Stomach (tissue), 9 donors: ENCODE data around the gene EEFSEC. TPM values are rescaled to one million over a fixed set of nuclear protein-coding genes. Genes with fewer than 3 reads are reported as not detected.

Experiments used
- DNase-seq, 2 donors: peaks; one replicate each; pipeline versions ENCODE4 v3.0.0 to v3.0.0-alpha.2; 2013 to 2019
- H3K27ac ChIP-seq, 5 donors: fragments of 200-600 bp in 4 of 5; sonication (generic) in 4 of 5; one replicate each; pipeline ENCODE4 v1.5.1; 2013 to 2019; ENCODE audit warnings: mild to moderate bottlenecking in 1 of 5, moderate library complexity in 1 of 5
- H3K27me3 ChIP-seq, 3 donors: fragments of 200-600 bp; sonication (generic); one replicate each; pipeline ENCODE4 v1.5.1; 2017 to 2019; ENCODE audit warnings: mixed run types in 1 of 3
- H3K36me3 ChIP-seq, 4 donors: fragments of 200-600 bp; sonication (generic); 1 replicate in 3 of 4; 2 replicates in 1 of 4; pipeline ENCODE4 v1.5.1; 2016 to 2019
- H3K4me1 ChIP-seq, 4 donors: fragments of 200-600 bp; sonication (generic); one replicate each; pipeline ENCODE4 v1.5.1; 2016 to 2019
- H3K4me3 ChIP-seq, 4 donors: fragments of 200-600 bp; sonication (generic) in 3 of 4; one replicate each; pipeline ENCODE4 v1.5.1; 2016 to 2019; ENCODE audit warnings: mild to moderate bottlenecking in 1 of 4
- H3K9me3 ChIP-seq, 4 donors: fragments of 200-600 bp; sonication (generic); one replicate each; pipeline ENCODE4 v1.5.1; 2016 to 2019
- CTCF ChIP-seq, 7 experiments: fragments of 450-650 bp in 4 of 7; fragments of 200-600 bp in 3 of 7; sonication (generic) in 3 of 7; IDR thresholded peaks; one replicate each; pipeline ENCODE4 v1.5.1; 2016 to 2019; ENCODE audit warnings: antibody characterized with exemption in 7 of 7, control low read depth in 2 of 7, mild to moderate bottlenecking in 1 of 7
- EP300 ChIP-seq: sonication (generic); formaldehyde crosslinking; IDR thresholded peaks from one replicate; pipeline ENCODE4 v1.6.1; 2017; ENCODE audit warnings: antibody characterized with exemption
- POLR2A ChIP-seq, 4 donors: fragments of 450-650 bp; IDR thresholded peaks; one replicate each; pipeline ENCODE4 v1.6.1; 2016; ENCODE audit warnings: antibody characterized with exemption in 4 of 4, control low read depth in 2 of 4, mild to moderate bottlenecking in 1 of 4, moderate library complexity in 1 of 4
- POLR2AphosphoS5 ChIP-seq, 3 donors: sonication (generic); formaldehyde crosslinking; IDR thresholded peaks; one replicate each; pipeline ENCODE4 v1.6.1; 2016; ENCODE audit warnings: antibody characterized with exemption in 3 of 3
- WGBS, 5 donors: extraction: QIAGEN DNeasy Blood & Tissue Kit in 3 of 5; methylation state at CpG; one replicate each; pipeline versions ENCODE4 v1.1.5 to v1.1.7; 2013 to 2018; 5-methylcytosine and 5-hydroxymethylcytosine counted together
- intact Hi-C: fragments of 100-400 bp; cut with DNase I; formaldehyde crosslinking; loops from one replicate; pipeline ENCODE4 v1.15.1; 2023; ENCODE audit warnings: low total_unique reads
- polyA plus RNA-seq, 3 donors: library from polyadenylated mRNA; stranded (reverse); fragments of 200-250 nt; gene quantifications; one replicate each; pipeline ENCODE4 v1.2.3, GENCODE V29; 2013
- total RNA-seq, 5 donors: library from RNA; depleted of rRNA; stranded (reverse); fragments of >200 nt; gene quantifications; one replicate each; pipeline versions ENCODE4 v1.1.0 to v1.2.3, GENCODE V29; 2014 to 2016
- donor health status: healthy with polysubstance abuse.
- donor health status: Bipolar disorder and iron deficiency.
- donor health status: healthy.

The EEFSEC gene
- total and polyA plus RNA-seq, 8 donors = 5.0 to 39.1 (median 13.2) TPM

- peaks cover 0 to 23% (median 19%) of the 10 kb centered on the region in 4 donors for H3K36me3 ChIP-seq
- H3K27me3 ChIP-seq = no peaks in the 10 kb centered on the region
- H3K4me1 ChIP-seq = no peaks in the 10 kb centered on the region
- DNase-seq = no peak
- no peak overlapping the region for H3K27ac ChIP-seq
- H3K9me3 ChIP-seq = no peaks in the 10 kb centered on the region
- intact Hi-C loops = no loop called here
- no peak overlapping the region for H3K4me3 ChIP-seq
- no peak for TF ChIP-seq CTCF (IDR thresholded peaks at IDR 0.05)
- TF ChIP-seq EP300 = no peak
- no peak for TF ChIP-seq POLR2A (IDR thresholded peaks at IDR 0.05)
- no peak for TF ChIP-seq POLR2AphosphoS5 (IDR thresholded peaks at IDR 0.05)
- WGBS, 5 donors = 75 to 94% (median 83%) methylated on average over 11 of the region's 11 CpGs
Measured at GRCh38 chr3:128243602-128244504, 90.6 kb downstream of the EEFSEC start.

GRCh38 chr3:128245460-128245859, 92.2 kb downstream of the EEFSEC start:
- 65 to 96% (median 81%) methylated on average over 5 of the region's 5 CpGs for WGBS, 5 donors
- H3K36me3 ChIP-seq = peaks cover 0 to 31% (median 19%) of the 10 kb centered on the region in 4 donors
- no peaks in the 10 kb centered on the region for H3K9me3 ChIP-seq
- no peak for DNase-seq
- no peak overlapping the region for H3K27ac ChIP-seq
- H3K4me1 ChIP-seq = no peaks in the 10 kb centered on the region
- H3K27me3 ChIP-seq = no peaks in the 10 kb centered on the region
- intact Hi-C loops = no loop called here
- TF ChIP-seq EP300 (no peak), POLR2A (IDR thresholded peaks at IDR 0.05) (no peak), POLR2AphosphoS5 (IDR thresholded peaks at IDR 0.05) (no peak), CTCF (IDR thresholded peaks at IDR 0.05) (no peak)
- H3K4me3 ChIP-seq = no peak overlapping the region

GRCh38 chr3:128247666-128248409, 94.6 kb downstream of the EEFSEC start:
- Histone ChIP-seq H3K36me3 (peaks cover 0 to 35% (median 19%) of the 10 kb centered on the region in 4 donors), H3K9me3 (no peaks in the 10 kb centered on the region), H3K27me3 (no peaks in the 10 kb centered on the region), H3K27ac (no peak overlapping the region), H3K4me1 (no peaks in the 10 kb centered on the region), H3K4me3 (no peak overlapping the region)
- intact Hi-C loops = no loop called here
- no peak for DNase-seq
- whole genome bisulfite sequencing, 5 donors = 78 to 92% (median 87%) methylated on average over 6 of the region's 6 CpGs
- TF ChIP-seq POLR2A (IDR thresholded peaks at IDR 0.05) (no peak), POLR2AphosphoS5 (IDR thresholded peaks at IDR 0.05) (no peak), EP300 (no peak), CTCF (IDR thresholded peaks at IDR 0.05) (no peak)

- H3K27ac ChIP-seq = no peak overlapping the region
- intact Hi-C loops = no loop called here
- H3K9me3 ChIP-seq = no peaks in the 10 kb centered on the region
- peaks cover 0 to 30% (median 14%) of the 10 kb centered on the region in 4 donors for H3K36me3 ChIP-seq
- TF ChIP-seq POLR2AphosphoS5 (IDR thresholded peaks at IDR 0.05) (no peak), EP300 (no peak), CTCF (IDR thresholded peaks at IDR 0.05) (no peak), POLR2A (IDR thresholded peaks at IDR 0.05) (no peak)
- no peak overlapping the region for H3K4me3 ChIP-seq
- H3K4me1 ChIP-seq = no peaks in the 10 kb centered on the region
- DNase-seq = no peak
- 86 to 96% (median 91%) methylated on average over 3 of the region's 3 CpGs for WGBS, 5 donors
- H3K27me3 ChIP-seq = no peaks in the 10 kb centered on the region
Measured at GRCh38 chr3:128252083-128252482, 98.8 kb downstream of the EEFSEC start.
